NCI-H146 (cell line): ENCODE measurements around the gene TAF8.
"Not testable (repeated sequence)": the region's sequence is repeated elsewhere in the genome, so short reads cannot be mapped to it uniquely, and the experiment has no call there.

ENCODE experiments used
- DNase-seq: peaks from one replicate; lab custom pipeline; 2025; lab: John Stamatoyannopoulos, UW

Gene TAF8

GRCh38 chr6:42029062-42029685 lies 21.1 kb upstream of the TAF8 start:
- DNase-seq, result no peak

- DNase-seq, result no peak
These were observed 20.4 kb upstream of the TAF8 start for GRCh38 chr6:42029881-42030280.

GRCh38 chr6:42030585-42031506 lies 19.5 kb upstream of the TAF8 start:
- peak; percentile 11 for DNase-seq

- no peak for DNase-seq
These were observed 18.0 kb upstream of the TAF8 start for GRCh38 chr6:42032366-42032765.

- DNase-seq, result not testable (repeated sequence)
These were observed 12.7 kb upstream of the TAF8 start for GRCh38 chr6:42037669-42038068.

- DNase-seq, result no peak
These were observed 12.2 kb upstream of the TAF8 start for GRCh38 chr6:42038163-42038562.

- DNase-seq, result no peak
These were observed 11.4 kb upstream of the TAF8 start for GRCh38 chr6:42038811-42039408.

- DNase-seq, result no peak
These were observed 9.4 kb upstream of the TAF8 start for GRCh38 chr6:42040856-42041480.

- no peak for DNase-seq
These were observed 8.8 kb upstream of the TAF8 start for GRCh38 chr6:42041481-42042053.

- no peak for DNase-seq
These were observed 8.2 kb upstream of the TAF8 start for GRCh38 chr6:42042108-42042507.

- DNase-seq, result peak; percentile 85
These were observed 6.4 kb upstream of the TAF8 start for GRCh38 chr6:42043787-42044475.

GRCh38 chr6:42045538-42046460 lies 4.5 kb upstream of the TAF8 start:
- DNase-seq, result no peak

GRCh38 chr6:42046464-42047212 lies 3.7 kb upstream of the TAF8 start:
- no peak for DNase-seq

GRCh38 chr6:42047213-42047590 lies 3.1 kb upstream of the TAF8 start:
- no peak for DNase-seq

- DNase-seq, result peak; percentile 49
These were observed 2.4 kb upstream of the TAF8 start for GRCh38 chr6:42047790-42048405.

- peak; percentile 30 for DNase-seq
These were observed 1.1 kb upstream of the TAF8 start for GRCh38 chr6:42049116-42049809.

GRCh38 chr6:42049948-42050296 lies 402 bp upstream of the TAF8 start:
- DNase-seq, result no peak

GRCh38 chr6:42051268-42051653 lies 937 bp downstream of the TAF8 start:
- DNase-seq, result peak; percentile 12

GRCh38 chr6:42053601-42054000 lies 3.3 kb downstream of the TAF8 start:
- DNase-seq, result no peak
